ENCODE measurements around the gene SPOUT1.

DNA sequence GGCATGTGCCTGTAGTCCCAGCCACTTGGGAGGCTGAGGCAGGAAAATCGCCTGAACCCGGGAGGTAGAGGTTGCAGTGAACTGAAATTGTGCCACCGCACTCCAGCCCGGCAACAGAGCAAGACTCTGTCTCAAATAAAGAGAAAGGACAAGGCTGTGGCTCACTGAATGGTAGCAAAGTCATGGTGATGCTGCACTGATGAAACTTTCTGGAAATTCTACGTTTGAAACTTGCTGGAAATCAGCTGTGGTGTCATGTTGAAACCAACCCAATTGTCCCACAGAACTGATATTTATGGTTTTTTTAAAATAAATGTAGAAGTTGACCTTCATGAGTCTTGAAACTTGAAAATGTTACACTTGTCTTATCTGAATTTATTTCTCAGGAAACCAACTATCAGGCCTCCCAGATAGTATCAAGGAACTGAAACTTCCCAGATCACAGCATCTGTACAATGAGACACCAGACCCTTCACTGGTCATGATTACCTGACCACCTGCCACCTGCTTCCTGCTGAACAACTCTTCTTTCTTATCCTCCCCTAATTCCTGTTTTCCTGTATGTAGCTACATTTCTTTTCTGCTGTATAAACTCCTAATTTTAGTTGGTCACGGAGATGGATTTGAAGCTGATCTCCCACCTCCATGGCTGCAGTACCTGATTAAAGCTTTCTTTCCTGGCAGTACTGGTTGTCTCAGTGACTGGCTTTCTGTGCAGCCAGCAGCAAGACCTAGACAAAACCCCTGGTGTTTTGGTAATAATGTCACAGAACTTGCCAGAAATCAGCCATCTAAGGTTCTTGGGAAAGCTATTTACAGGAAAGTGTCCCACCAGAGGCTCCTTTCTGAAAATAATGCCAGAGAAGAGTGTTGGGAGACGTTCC lies 48.2 kb downstream of the SPOUT1 start:
- TF ChIP-seq EZH2 (optimal IDR thresholded peaks at IDR 0.05; ENCODE audit: low read depth, low read length) (no peak), EZH2phosphoT487 (IDR thresholded peaks at IDR 0.05; ENCODE audit: low read length) (no peak)
- TF ChIP-seq, protein P1, sequence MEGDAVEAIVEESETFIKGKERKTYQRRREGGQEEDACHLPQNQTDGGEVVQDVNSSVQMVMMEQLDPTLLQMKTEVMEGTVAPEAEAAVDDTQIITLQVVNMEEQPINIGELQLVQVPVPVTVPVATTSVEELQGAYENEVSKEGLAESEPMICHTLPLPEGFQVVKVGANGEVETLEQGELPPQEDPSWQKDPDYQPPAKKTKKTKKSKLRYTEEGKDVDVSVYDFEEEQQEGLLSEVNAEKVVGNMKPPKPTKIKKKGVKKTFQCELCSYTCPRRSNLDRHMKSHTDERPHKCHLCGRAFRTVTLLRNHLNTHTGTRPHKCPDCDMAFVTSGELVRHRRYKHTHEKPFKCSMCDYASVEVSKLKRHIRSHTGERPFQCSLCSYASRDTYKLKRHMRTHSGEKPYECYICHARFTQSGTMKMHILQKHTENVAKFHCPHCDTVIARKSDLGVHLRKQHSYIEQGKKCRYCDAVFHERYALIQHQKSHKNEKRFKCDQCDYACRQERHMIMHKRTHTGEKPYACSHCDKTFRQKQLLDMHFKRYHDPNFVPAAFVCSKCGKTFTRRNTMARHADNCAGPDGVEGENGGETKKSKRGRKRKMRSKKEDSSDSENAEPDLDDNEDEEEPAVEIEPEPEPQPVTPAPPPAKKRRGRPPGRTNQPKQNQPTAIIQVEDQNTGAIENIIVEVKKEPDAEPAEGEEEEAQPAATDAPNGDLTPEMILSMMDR (IDR thresholded peaks at IDR 0.05; ENCODE audit: low read length): no peak

Data from MM.1S (cell line).